Fibroblast of lung (primary cell): ENCODE measurements around the gene PAPOLB. TPM values are rescaled to one million over a fixed set of nuclear protein-coding genes. Genes with fewer than 3 reads are reported as not detected.

Source experiments
- DNase-seq, 2 donors: peaks; one replicate each; pipeline versions ENCODE4 v3.0.0 to v3.0.0-alpha.2; 2010; ENCODE audit warnings: low read depth in 2 of 2
- H2AFZ ChIP-seq: 2 replicates; pipeline ENCODE4 v1.5.1; 2012; ENCODE audit warnings: low read length, control low read depth, inconsistent platforms
- H3K27ac ChIP-seq: 2 replicates; pipeline ENCODE4 v1.5.1; 2011; ENCODE audit warnings: low read length, control low read depth; ENCODE audit not compliant: insufficient read depth
- H3K27me3 ChIP-seq: 2 replicates; pipeline ENCODE4 v1.5.1; 2011; ENCODE audit warnings: mild to moderate bottlenecking, low read length; ENCODE audit not compliant: control insufficient read depth, insufficient read depth
- H3K36me3 ChIP-seq: 2 replicates; pipeline ENCODE4 v1.5.1; 2011; ENCODE audit warnings: low read length; ENCODE audit not compliant: control insufficient read depth, insufficient read depth
- H3K4me1 ChIP-seq: 2 replicates; pipeline ENCODE4 v1.5.1; 2011; ENCODE audit warnings: low read length; ENCODE audit not compliant: control insufficient read depth, insufficient read depth; ENCODE audit errors: extremely low read depth
- H3K4me2 ChIP-seq: 2 replicates; pipeline ENCODE4 v1.5.1; 2011; ENCODE audit warnings: low read length, control low read depth; ENCODE audit not compliant: insufficient read depth; ENCODE audit errors: extremely low read depth
- H3K4me3 ChIP-seq, 4 experiments: fragments of 200-600 bp in 1 of 4; sonication (generic) in 1 of 4; replicated peaks in 1 of 4; 2 replicates each; pipeline ENCODE4 v1.5.1; 2011 to 2016; ENCODE audit warnings: low read length in 4 of 4, low read depth in 3 of 4, mild to moderate bottlenecking in 3 of 4, control low read depth in 2 of 4, inconsistent platforms in 1 of 4, mixed read lengths in 1 of 4; ENCODE audit not compliant: insufficient read depth in 1 of 4; ENCODE audit errors: control extremely low read depth in 1 of 4
- H3K79me2 ChIP-seq: 2 replicates; pipeline ENCODE4 v1.5.1; 2012; ENCODE audit warnings: mild to moderate bottlenecking, low read length, inconsistent platforms; ENCODE audit not compliant: control insufficient read depth, insufficient read depth
- H3K9ac ChIP-seq: 2 replicates; pipeline ENCODE4 v1.5.1; 2011; ENCODE audit warnings: mild to moderate bottlenecking, low read length, control low read depth; ENCODE audit not compliant: insufficient read depth
- H3K9me3 ChIP-seq: 2 replicates; pipeline ENCODE4 v1.5.1; 2012; ENCODE audit warnings: low read depth, low read length; ENCODE audit not compliant: control insufficient read depth, insufficient read depth
- H4K20me1 ChIP-seq: 2 replicates; pipeline ENCODE4 v1.5.1; 2011; ENCODE audit warnings: low read length; ENCODE audit not compliant: control insufficient read depth, insufficient read depth; ENCODE audit errors: extremely low read depth
- CTCF ChIP-seq, 2 donors: IDR thresholded peaks in 1 of 2; conservative IDR thresholded peaks in 1 of 2; 1 replicate in 1 of 2; 2 replicates in 1 of 2; pipeline ENCODE4 v1.5.1; 2011 to 2012; ENCODE audit warnings: low read length in 2 of 2, control low read depth in 1 of 2, inconsistent platforms in 1 of 2, low read depth in 1 of 2, mild to moderate bottlenecking in 1 of 2
- EZH2 ChIP-seq: IDR thresholded peaks from 2 replicates; pipeline ENCODE4 v1.5.1; 2012; ENCODE audit warnings: low read length, control low read depth, mild to moderate bottlenecking; ENCODE audit errors: missing control alignments
- polyA plus RNA-seq, 2 donors: library from polyadenylated mRNA; depleted of rRNA in 1 of 2; stranded (reverse) in 1 of 2; unstranded in 1 of 2; fragments of >200 nt; gene quantifications; 2 replicates each; pipeline ENCODE4 v1.2.1, GENCODE V29; 2011 to 2012; ENCODE audit warnings: missing spikeins in 1 of 2
- total RNA-seq: library from RNA; depleted of rRNA; stranded (reverse); fragments of >200 nt; gene quantifications from 2 replicates; pipeline ENCODE4 v1.2.1, GENCODE V29; 2014

PAPOLB gene
- total and polyA plus RNA-seq, 2 donors (not counting 1 experiment from before 2014, with no cell fraction given), result under 0.01 to 0.02 TPM

- no peaks in the 10 kb centered on the region for H3K36me3 ChIP-seq
- no peaks in the 10 kb centered on the region for H3K27me3 ChIP-seq
- H2AFZ ChIP-seq, result no peak overlapping the region
- H3K4me2 ChIP-seq, result no peak overlapping the region
- no peak overlapping the region for H3K27ac ChIP-seq
- no peak for DNase-seq
- no peak overlapping the region for H3K4me3 ChIP-seq
- no peaks in the 10 kb centered on the region for H3K4me1 ChIP-seq
- no peaks in the 10 kb centered on the region for H4K20me1 ChIP-seq
- H3K79me2 ChIP-seq, result no peaks in the 10 kb centered on the region
- H3K9me3 ChIP-seq, result no peaks in the 10 kb centered on the region
- no peak overlapping the region for H3K9ac ChIP-seq
- TF ChIP-seq CTCF (conservative IDR thresholded peaks at IDR 0.05 in 1 of 2, IDR thresholded peaks at IDR 0.05 in 1 of 2; ENCODE audit: low read depth in 1 of 2, low read length in 2 of 2) (no peak), EZH2 (no peak)
These were observed 11.5 kb downstream of the PAPOLB start for GRCh38 chr7:4850262-4850795.

- no peak overlapping the region for H3K4me2 ChIP-seq
- no peak overlapping the region for H2AFZ ChIP-seq
- no peak overlapping the region for H3K4me3 ChIP-seq
- peak; percentile 13 to 40 for TF ChIP-seq CTCF (conservative IDR thresholded peaks at IDR 0.05 in 1 of 2, IDR thresholded peaks at IDR 0.05 in 1 of 2; ENCODE audit: low read depth in 1 of 2, low read length in 2 of 2)
- no peak for TF ChIP-seq EZH2
- no peak overlapping the region for H3K9ac ChIP-seq
- no peaks in the 10 kb centered on the region for H3K36me3 ChIP-seq
- no peaks in the 10 kb centered on the region for H3K9me3 ChIP-seq
- no peaks in the 10 kb centered on the region for H3K27me3 ChIP-seq
- no peaks in the 10 kb centered on the region for H3K4me1 ChIP-seq
- H3K79me2 ChIP-seq, result no peaks in the 10 kb centered on the region
- no peak overlapping the region for H3K27ac ChIP-seq
- no peaks in the 10 kb centered on the region for H4K20me1 ChIP-seq
- peak; percentile 20 to 32 for DNase-seq
These were observed 12.4 kb downstream of the PAPOLB start for GRCh38 chr7:4849390-4849789.

DNA sequence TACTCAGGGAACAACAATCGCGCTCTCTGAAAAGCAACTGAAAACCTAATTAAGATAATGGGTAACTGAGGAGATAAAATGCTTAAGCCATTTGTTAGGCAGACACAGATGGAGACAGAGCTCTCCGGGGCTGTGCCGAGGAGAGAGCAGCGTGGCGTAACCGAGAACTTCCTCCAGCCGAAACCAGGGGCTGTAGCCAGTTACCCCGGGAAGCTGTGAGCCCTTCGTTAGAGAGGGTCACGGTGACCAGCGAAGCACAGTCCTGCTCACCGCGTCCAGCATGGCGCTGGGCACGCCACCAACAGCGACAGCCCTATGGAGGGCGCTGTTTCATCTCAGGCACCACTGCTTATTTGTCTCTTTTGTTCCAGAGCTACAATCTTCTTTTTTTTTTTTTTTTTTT is 16.1 kb downstream of the PAPOLB start:
- Histone ChIP-seq H3K4me2 (no peak overlapping the region), H3K4me3 (peak overlapping the region in 1 of 4 experiments; percentile 6), H3K36me3 (no peaks in the 10 kb centered on the region), H3K27me3 (no peaks in the 10 kb centered on the region), H2AFZ (no peak overlapping the region), H3K9ac (no peak overlapping the region), H3K9me3 (no peaks in the 10 kb centered on the region), H3K79me2 (no peaks in the 10 kb centered on the region), H4K20me1 (no peaks in the 10 kb centered on the region), H3K4me1 (no peaks in the 10 kb centered on the region), H3K27ac (no peak overlapping the region)
- peak in 1 of 2 donors; percentile 14 for DNase-seq
- TF ChIP-seq EZH2 (no peak), CTCF (conservative IDR thresholded peaks at IDR 0.05 in 1 of 2, IDR thresholded peaks at IDR 0.05 in 1 of 2; ENCODE audit: low read depth in 1 of 2, low read length in 2 of 2) (peak in 1 of 2 donors; percentile 21)
